Measurements from ENCODE around the gene ANGPTL8.
A peak's percentile ranks its signal among the peaks of the same experiment; 100 is the strongest.

The ANGPTL8 gene

DNA sequence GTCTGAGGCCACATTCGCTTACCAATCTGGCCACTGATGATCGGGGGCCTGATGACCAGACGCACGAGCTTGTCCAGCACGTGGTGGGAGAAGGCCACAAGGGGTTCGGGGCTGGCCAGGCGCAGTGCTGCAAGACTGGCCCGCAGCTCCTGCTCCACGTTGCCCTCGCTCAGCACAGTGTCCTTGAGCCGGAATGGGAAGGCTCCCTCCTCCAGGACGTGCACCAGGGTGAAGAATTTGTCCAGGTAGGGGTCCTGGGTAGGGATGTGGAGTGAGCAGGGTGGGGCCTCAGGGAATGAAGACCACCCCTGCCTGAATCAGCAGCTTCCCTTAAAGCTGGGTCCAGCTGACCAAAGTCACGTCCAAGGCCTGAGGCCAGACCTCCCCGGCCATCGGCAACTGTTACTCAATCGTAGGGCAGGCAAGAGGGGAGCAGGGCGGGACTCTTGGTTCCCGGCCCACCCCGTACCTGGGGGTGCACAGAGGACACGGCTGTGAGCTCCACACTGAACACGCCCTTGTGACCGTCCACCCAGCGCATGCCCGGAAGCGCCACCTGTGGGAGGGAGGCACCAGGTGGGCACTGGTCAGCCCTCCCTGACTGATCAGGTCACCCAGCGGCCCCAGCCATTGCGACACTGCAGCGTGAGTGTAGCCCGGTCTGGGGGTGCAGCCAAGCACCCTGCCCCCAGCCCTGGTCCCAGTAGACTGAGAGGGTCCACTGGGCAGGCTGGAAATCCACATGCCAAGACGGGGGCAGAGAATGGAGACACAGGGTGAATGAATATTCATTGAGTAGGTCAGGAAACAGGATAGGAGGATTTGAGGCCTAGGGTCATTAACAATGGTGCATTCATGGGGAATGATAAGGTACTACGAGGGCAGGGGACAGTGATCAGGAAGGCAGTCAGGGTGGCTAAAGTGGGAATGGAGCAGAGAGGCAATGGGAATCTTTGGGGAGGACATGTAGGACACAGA, 2.8 kb upstream of the ANGPTL8 start:
- DNase-seq (ENCODE audit: low spot score): no peak

DNA sequence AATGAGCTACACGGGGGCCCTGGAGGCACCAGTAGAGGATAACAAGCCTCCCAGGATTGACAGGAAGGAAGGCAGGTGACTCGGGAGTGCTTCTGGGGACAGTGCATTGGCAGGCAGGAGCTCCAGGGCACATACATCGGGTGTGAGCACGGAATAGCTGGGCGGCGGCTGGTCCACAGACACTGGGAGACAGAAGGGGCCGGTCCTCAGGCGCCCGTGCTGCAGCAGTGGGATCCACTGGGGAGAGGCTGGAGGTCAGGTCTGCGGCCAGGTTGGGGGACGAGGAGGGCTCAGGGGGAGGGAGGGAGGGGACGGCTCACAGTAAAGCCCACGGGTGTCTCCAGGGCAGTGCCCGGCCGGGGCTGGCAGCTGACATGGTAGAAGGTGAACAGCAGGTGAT, 2.1 kb upstream of the ANGPTL8 start:
- no peak for DNase-seq (ENCODE audit: low spot score)

DNA sequence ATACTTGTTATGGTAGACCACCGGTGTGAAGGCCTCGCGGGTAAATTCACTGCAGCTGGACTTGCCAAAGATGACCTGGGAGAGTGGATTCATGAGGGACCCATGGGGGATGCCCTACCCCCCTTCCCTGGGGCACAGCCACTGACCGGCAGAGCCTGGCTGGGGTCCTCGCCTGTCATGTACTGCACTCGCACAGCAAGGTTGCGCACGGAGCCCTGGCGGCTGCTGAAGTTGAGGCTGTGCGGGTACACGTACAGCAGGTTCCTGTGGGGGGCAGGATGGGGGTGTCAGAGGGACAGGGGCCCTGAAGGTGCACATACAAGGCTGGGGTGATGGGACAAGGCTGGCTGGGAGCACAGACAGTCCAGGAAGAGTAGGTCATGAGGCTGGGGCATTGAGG, 1.4 kb upstream of the ANGPTL8 start:
- no peak for DNase-seq (ENCODE audit: low spot score)

DNA sequence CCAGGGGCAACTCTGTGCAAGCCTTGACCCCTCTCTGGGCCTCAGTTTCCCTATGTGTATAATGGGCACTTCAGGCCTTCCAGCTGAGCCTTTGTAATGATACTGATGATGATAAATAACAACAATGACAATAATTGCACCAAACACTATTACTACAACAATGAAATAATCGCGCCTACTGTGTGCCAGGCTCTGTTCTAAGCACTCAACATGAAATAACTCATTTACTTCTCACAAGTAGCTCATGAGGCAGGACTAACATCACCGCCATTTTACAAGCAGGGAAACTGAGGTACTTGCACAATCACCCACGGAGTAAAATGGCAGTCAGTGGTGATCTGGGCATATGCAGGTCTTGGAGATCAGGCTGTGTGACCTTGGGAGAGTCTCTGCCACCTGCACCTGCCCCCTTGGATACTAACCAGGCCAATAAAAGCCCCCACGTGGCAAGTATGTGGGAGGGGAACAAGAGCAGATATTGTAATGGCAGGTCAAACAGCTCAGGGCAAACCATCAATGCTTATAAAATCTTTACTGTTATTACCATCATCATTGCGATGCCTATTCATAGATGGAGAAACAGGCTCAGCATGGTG, 540 bp upstream of the ANGPTL8 start:
- DNase-seq (ENCODE audit: low spot score): no peak

DNA sequence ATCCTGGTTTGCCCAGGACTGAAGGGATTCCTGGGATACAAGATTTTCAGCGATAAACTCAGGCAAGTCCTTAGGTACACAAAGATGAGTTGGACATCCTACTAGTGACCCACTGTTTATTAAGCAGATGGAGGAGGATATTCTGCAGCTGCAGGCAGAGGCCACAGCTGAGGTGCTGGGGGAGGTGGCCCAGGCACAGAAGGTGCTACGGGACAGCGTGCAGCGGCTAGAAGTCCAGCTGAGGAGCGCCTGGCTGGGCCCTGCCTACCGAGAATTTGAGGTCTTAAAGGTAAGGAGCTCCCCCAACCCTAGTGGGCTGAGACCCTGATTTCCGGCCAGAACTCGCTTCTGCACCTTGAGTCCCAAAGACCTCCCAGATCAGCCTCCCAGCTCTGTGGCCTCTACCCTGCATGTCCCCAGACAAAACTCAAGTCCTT, 607 bp downstream of the ANGPTL8 start:
- no peak for DNase-seq (ENCODE audit: low spot score)

DNA sequence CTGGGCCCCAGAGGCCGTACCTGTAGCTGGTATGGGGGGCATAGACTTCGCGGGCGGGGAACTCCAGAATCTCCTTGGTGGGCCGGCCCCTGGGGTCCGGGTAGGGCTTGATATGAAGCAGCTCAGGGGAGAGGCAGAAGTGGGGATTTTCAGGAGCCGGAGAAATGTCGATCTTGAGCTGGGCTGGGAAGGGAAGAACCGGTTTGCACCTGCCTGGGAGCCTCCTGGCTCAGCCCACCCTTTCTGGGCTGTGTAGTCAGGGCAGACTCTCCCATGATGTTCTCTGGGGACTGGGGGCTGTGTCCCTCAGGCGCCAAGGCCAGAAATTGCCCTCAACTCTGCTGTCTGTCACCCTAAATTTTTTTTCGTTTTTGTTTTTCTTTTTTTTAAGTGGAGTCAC, 2.6 kb downstream of the ANGPTL8 start:
- no peak for DNase-seq (ENCODE audit: low spot score)

DNA sequence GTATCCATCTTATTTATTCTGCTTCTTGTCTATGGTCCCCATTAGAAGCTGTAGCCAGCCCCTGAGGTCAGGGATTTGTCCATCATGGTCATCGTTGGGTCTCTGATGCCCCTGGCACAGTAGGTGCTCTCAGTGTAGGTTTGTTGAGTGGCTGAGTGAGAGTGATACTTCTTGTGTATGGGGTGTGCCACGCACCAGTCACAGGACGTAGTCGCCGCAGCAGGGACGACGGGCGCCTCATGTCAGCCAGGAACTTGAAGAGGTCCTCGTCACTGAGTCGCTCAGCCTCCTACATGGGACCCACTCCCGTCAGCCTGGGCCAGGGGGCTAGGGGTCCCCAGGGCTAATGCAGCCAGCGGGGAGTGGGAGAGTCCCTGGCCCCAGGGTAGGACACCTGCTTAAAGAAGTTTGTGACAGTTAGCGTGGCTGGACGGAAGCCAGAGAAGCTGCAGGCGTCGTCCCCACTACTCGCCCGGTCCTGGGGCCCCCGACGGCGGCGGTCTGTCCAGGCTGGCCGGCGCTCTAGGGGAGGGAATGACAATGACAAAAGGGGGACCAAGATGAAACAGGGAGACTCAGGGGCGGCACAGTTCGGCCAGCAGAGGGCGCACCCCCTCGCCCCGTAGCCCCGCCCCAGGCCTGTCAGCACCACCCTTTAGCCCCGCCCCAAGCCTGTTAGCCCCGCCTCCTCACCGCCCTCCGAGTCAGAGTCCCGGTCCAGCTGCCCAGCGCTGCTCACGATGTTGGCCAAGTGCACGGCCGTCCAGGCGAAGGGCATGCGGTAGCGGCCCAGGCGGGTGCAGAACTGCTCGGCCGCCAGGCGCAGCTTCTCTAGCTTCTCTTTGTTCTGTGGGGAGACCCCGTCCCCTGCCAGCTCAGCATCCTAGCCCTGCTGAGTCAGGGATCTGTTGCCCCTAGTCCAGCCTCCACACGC, 3.7 kb downstream of the ANGPTL8 start:
- DNase-seq (ENCODE audit: low spot score): peak; percentile 89

DNA sequence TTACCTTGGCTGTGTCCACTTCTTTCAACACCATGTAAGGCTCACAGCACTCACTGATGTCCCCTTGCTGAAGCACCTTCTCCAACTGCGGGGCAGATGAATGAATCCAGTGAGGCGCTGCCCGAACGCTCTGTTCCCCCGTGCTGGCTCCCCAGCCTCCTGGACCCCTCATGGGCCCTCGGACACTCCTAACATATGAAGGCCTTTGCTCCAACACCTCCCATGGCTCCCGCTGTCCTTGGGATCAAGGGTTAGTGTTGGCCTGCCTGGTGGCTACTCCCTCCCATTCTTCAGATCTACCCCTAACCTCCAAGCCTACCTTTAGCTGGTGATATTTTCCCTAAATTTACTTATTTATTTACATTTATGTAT, 4.4 kb downstream of the ANGPTL8 start:
- no peak for DNase-seq (ENCODE audit: low spot score)

DNA sequence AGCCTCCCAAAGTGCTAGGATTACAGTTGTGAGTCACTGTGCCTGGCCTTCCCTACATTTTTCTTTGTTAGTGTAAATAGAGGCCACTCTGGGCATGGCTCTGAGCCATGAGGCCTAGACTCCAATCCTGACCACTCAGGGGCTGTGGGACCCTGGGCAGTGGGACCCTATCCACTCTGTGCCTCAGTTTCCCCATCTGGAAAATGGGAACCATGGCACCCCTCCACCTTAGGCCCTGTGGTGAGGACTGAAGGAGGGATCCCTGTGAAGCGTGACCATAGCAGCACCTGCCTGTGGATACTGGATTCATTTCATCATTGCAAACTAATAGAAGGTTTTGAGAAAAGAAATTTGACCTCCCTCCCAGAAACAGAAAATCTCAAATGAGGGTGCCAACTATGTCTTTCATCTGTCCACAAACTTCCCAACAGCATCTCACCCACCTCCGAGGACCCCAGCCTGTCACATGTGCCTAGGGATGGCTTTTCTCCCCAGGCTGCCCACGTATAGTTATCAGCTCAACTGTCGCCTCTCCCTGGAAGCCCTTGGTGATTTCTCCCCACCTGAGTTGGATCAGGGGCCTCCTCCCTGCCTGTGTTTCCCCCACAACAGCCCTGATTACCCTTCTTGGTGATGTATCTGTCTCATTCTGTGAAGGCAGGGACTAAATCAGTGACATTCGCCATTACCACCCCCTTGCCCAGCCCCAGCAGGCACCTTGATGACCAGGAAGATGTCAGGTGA, 5.6 kb downstream of the ANGPTL8 start:
- no peak for DNase-seq (ENCODE audit: low spot score)

DNA sequence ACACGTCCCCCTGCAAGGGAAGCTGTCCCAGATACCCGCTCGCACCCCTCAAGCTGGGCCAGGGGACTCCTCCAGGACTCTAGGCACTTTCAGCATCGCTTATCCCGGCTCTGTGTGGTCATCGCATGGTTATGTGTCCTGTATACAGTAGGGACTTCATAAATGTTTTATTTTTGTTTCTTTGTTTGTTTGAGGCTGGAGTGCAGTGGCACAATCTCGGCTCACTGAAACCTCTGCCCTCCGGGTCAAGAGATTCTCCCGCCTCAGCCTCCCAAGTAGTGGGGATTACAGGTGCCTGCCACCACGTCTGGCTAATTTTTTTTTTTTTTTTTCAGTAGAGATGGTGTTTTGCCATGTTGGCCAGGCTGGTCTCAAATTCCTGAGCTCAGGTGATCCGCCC, 7.5 kb downstream of the ANGPTL8 start:
- DNase-seq (ENCODE audit: low spot score): no peak

DNA sequence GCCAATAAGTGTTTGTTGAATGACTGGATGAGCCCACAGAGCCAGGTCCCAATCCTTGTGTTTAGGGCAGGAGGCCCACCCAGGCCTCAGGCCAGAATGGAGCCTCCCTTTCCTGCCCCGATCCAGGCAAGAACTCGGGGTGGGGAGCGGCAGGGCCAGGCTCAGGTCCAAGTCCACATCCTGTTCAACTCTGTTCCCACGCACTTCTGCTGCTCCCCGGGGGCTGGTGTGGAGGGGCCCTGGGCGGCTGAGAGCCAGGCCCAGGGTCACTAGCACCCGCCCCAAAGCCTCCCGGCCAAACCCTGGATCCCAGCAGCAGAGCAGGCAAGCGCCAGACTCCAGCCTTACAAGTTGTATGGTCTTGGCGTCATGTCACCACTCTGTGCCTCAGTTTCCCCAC, 8.0 kb downstream of the ANGPTL8 start:
- DNase-seq (ENCODE audit: low spot score): no peak

DNA sequence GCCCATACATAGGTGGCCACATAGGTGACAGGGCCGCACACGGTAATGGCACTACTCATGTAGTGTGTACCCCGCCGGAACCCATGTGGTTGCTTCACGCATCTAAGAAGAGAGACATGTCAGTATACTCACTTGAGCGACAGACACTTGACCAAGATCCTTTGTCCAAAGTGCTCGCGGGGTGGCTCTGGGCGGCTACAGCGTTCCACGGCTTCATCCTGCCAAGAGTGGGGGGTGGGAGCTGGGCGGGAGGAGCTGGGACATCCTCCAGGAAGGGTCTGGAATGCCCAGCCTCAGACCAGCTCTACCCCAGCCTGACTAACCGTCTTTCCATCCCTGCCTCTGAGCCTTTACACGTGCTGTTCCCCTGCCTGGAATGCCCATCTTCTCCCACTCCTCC, 8.5 kb downstream of the ANGPTL8 start:
- no peak for DNase-seq (ENCODE audit: low spot score)

DNA sequence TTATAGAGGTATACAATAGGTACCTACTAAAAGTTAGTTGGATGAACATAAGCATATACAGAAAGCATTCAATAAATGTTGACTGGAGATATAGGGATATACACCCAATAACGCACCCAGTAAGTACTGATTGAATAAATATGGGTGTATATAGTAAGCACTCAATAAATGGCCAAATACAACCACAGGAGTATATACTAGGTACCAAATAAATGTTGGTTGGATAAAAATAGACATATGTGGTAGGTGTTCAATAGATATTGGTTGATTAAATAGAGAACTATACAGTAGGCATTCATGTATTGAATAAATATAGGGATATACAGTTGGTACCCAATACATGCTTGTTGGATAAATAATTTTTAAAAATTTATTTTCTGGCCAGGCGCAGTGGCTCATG, 9.4 kb downstream of the ANGPTL8 start:
- no peak for DNase-seq (ENCODE audit: low spot score)

DNA sequence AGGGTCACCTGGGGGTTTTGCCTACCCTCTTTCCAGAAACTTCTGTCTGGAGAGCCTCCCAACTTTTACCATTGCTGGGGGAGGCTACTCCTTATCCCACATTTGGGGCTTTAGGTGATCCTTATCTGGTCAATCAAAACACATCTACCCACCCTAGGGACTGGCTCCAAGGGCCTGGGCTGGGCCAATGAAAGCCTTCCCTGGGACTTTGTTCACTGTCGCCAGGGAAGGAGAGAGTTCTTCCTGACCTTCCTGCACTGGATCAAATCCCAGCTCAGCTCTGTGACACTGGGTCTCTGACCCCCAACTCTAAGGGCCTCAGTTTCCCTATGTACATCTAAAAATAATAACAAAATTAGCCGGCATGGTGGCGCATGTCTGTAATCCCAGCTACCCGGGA, 11.8 kb downstream of the ANGPTL8 start:
- DNase-seq (ENCODE audit: low spot score): no peak

DNA sequence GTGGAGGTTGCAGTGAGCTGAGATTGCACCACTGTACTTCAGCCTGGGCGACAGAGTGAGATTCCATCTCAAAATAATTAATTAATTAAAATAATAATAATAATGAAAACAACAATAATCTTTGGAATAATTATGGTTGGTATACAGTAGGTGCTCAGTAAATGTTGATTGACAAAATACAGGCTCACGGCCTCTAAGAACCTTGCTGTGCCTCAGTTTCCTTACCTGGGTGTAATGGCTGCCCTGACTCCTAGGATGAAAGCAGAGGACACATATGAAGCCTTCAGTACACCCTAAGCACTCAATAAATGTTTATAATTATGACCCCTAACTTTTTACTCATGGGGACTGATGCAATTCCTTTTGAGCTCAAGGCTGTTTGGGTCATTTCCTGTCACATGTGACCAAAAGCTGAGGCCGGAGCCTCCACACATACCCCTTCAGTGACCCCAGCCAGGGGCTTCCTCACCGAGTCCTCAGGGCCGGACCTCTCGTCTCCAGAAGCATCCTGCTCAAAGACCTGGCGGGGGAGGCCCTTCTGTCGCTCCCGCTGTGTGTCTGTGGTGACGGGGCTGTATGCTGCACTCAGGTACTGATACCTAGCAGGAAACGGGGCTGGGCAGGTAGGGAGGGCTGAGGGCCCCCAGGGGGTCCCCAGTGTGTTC, 12.4 kb downstream of the ANGPTL8 start:
- no peak for DNase-seq (ENCODE audit: low spot score)

DNA sequence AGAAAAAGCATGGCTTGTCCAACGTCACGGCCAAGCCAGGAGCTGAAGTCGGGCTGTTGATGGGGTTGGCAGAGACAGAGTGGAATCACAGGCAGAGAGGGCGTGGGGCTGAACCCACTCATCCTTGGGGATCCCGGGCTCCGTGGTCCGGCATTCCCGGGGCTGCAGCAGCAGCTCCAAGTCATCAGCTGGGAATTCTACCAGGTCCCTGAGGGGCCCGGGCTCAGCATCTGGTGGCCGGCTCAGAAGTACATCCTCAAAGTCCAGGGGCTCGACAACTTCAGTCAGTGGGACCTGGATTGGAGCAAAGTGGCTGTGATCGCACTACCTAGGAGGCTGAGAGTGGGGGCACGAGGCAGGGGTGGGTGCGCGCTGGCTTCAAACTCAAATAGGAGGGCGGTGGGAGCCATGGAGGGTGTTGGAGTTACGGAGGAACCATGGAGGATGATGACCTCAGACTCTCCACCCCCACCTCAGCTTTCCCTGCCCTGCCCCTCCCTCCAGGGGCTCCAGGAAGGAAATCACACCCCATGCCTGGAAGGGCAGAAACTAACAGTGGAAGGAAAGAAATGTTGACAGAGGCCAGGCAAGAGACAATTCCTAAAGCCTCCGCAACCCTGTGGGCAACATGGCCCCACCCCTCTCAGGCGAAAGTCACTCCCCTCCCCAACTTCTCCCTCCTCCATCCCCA, 13.4 kb downstream of the ANGPTL8 start:
- no peak for DNase-seq (ENCODE audit: low spot score)

DNA sequence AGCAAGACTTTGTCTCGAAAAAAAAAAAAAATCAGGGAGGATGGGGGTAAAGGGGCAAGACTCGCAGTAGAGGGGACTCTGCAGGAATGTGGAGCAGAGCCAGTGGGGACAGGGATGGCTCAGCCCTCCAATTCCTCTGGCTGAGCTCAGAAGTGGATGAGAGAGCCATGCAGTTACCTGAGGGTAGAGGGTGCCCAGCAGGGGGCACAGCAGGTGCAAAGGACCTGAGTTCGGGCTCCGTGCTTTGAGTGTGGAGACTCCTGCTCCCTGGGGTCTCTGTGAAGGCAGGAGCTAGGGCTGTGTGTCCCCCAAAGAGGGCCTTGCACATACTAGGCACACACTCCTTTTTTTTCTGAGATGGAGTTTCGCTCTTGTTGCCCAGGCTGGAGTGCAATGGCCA, 15.2 kb downstream of the ANGPTL8 start:
- DNase-seq (ENCODE audit: low spot score): no peak

DNA sequence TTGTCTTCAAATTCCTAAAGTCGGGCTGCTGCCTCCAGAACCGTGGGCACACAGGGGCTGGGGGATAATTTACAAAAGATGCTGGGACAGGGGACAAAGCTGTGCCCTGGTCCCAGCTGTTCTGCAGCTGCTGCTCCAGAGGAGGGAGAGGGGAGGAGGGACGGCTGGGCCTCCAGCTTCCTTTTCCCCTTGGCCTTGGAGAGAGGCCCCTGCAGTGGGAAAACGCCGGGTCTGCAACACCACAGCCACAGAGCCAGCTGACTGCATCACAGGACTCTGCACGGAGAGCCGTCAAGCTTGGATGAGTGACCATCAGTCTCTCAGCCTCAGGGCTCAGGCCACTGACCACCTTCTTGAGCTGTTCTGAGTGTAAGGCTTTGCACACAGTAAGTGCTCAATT, 16.8 kb downstream of the ANGPTL8 start:
- no peak for DNase-seq (ENCODE audit: low spot score)

DNA sequence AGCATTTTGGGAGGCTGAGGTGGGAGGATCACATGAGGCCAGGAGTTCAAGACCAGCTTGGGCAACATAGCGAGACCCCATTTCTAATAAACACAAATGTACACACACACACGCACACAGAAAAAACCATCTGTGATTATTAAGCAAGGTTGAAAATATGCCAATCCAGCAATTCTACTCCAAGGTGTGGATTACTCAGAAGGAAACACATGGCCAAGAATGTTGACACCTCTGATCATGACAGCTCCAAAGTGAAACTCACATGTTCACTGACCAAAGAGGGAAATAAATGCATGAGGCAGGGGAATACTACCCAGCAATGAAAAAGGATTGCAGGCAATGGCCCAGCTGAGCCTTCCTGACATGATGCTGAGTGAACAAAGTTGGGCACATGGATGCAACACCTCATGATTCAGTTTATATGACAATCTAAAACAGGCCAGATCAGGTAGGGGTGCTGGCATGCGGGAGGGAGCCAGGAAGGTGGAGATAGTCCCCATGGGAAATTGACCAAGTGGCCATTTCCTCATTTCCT, 18.5 kb downstream of the ANGPTL8 start:
- no peak for DNase-seq (ENCODE audit: low spot score)

DNA sequence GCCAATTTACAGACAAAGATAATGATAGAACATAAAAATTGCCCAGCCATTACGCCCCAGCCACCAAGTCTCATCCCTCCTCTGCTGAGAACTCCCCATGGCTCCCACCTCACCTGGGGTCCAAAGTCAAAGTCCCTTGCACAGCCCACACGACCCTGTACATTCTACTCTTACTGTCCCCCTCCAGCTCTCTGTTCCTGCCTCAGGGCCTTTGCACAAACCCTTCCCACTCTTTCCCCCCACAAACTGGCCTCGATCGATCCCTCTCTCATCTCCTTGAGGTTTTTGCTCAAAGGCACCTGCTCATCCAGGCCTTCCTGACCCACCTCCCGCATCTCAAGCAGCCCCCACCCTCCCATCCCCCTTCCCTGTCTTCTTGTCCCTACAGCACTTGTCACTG, 21.6 kb downstream of the ANGPTL8 start:
- no peak for DNase-seq (ENCODE audit: low spot score)

All from hematopoietic multipotent progenitor cell treated with erythropoietin and hydrocortisone succinate and interleukin-3 and kit ligand, for 15 days (in vitro differentiated cells).